ENCODE results near the gene MAP3K5. TPM values are rescaled to one million over a fixed set of nuclear protein-coding genes. Genes with fewer than 3 reads are reported as not detected.
A peak's percentile ranks its signal among the peaks of the same experiment; 100 is the strongest.

MAP3K5 gene
- total and polyA plus RNA-seq, 9 of the 15 experiments (the other 6 are each of a cell fraction or from before 2014, with no cell fraction given) = 2.2 to 13.0 (median 9.9) TPM

DNA sequence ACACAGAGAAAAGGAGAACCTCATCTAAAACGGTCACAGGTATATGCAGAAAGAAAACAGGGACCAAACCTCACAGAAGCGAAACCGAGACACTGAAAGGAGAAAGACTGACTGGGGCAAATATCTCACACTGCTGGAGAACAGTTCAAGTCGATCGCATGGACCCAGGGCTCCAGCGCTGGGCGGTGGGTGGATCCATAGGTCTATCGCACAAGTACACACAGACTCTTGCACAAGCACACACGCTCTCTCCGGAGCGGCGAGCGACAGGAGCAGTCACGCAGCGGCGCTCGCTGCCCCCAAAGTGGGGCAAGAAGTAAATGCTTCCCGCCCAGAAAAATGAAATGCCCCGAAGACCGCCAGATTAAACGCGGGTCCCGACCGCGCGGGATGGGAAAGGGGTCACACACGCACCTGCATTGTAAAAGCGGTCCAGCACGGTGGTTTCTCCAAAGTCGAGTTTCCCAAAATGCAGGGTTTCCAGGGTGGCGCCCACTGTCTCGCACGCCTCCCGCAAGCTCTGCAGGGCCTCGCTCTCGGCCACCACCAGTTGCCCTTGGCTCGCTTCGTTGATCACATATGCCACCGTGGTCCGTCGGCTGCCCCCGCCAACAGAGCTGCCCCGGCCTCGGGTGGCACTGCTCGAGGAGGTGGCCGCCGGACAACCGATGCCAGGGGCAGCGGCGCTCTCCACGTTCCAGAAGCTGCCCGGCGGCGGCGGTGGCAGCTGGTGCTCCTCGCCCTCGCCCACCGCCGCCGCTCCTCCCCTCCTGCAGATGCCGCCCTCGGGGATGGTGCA, 782 bp downstream of the MAP3K5 start (continued):
- TF ChIP-seq, protein P1, sequence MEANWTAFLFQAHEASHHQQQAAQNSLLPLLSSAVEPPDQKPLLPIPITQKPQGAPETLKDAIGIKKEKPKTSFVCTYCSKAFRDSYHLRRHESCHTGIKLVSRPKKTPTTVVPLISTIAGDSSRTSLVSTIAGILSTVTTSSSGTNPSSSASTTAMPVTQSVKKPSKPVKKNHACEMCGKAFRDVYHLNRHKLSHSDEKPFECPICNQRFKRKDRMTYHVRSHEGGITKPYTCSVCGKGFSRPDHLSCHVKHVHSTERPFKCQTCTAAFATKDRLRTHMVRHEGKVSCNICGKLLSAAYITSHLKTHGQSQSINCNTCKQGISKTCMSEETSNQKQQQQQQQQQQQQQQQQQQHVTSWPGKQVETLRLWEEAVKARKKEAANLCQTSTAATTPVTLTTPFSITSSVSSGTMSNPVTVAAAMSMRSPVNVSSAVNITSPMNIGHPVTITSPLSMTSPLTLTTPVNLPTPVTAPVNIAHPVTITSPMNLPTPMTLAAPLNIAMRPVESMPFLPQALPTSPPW (CRISPR knock-in tag; IDR thresholded peaks at IDR 0.05) = no peak
- peak; percentile 82 for TF ChIP-seq POLR2G (IDR thresholded peaks at IDR 0.05; ENCODE audit: low read depth, low read length)
- 0 out of 2 replicates have a peak, but pooled peaks have one; percentile 26 for TF ChIP-seq IRF9 (tag; IDR thresholded peaks at IDR 0.05)
- TF ChIP-seq ILF3 (IDR thresholded peaks at IDR 0.05; ENCODE audit: borderline replicate concordance) = no peak
- TF ChIP-seq ZNF408 (CRISPR knock-in tag; IDR thresholded peaks at IDR 0.05; ENCODE audit: low read depth) = no peak
- no peak for TF ChIP-seq ZNF707 (CRISPR knock-in tag; conservative IDR thresholded peaks at IDR 0.05)
- no peak for TF ChIP-seq STAT5B (CRISPR knock-in tag; IDR thresholded peaks at IDR 0.05)
- no peak for TF ChIP-seq PHB (CRISPR knock-in tag; IDR thresholded peaks at IDR 0.05)
- no peak for TF ChIP-seq ZNF282 (CRISPR knock-in tag; IDR thresholded peaks at IDR 0.05)
- no peak for TF ChIP-seq BRD9 (IDR thresholded peaks at IDR 0.05; ENCODE audit: low read depth, partially characterized antibody)
- TF ChIP-seq CBX5 (IDR thresholded peaks at IDR 0.05; ENCODE audit: borderline replicate concordance, low read depth) = no peak
- no peak for TF ChIP-seq SREBF2 (CRISPR knock-in tag; IDR thresholded peaks at IDR 0.05)
- TF ChIP-seq PYGO2 (tag; IDR thresholded peaks at IDR 0.05) = no peak
- TF ChIP-seq FOSL1 (tag; conservative IDR thresholded peaks at IDR 0.05) = peak; percentile 8; the same call in 1 of the 2 replicates
- peak; percentile 47 for TF ChIP-seq CHD4 (IDR thresholded peaks at IDR 0.05; ENCODE audit: insufficient read depth, insufficient replicate concordance, low read depth, low read length, poor library complexity, severe bottlenecking)
- TF ChIP-seq SAFB2 (IDR thresholded peaks at IDR 0.05; ENCODE audit: borderline replicate concordance, low read depth, low read length, severe bottlenecking) = no peak
- no peak for TF ChIP-seq MCM5 (IDR thresholded peaks at IDR 0.05; ENCODE audit: low read depth)
- no peak for TF ChIP-seq ZKSCAN3 (CRISPR knock-in tag; IDR thresholded peaks at IDR 0.05)
- TF ChIP-seq GABPB1 (CRISPR knock-in tag; IDR thresholded peaks at IDR 0.05) = no peak
- no peak for TF ChIP-seq PREB (CRISPR knock-in tag; IDR thresholded peaks at IDR 0.05)
- TF ChIP-seq, protein P2, sequence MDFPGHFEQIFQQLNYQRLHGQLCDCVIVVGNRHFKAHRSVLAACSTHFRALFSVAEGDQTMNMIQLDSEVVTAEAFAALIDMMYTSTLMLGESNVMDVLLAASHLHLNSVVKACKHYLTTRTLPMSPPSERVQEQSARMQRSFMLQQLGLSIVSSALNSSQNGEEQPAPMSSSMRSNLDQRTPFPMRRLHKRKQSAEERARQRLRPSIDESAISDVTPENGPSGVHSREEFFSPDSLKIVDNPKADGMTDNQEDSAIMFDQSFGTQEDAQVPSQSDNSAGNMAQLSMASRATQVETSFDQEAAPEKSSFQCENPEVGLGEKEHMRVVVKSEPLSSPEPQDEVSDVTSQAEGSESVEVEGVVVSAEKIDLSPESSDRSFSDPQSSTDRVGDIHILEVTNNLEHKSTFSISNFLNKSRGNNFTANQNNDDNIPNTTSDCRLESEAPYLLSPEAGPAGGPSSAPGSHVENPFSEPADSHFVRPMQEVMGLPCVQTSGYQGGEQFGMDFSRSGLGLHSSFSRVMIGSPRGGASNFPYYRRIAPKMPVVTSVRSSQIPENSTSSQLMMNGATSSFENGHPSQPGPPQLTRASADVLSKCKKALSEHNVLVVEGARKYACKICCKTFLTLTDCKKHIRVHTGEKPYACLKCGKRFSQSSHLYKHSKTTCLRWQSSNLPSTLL (IDR thresholded peaks at IDR 0.05) = 0 out of 2 replicates have a peak, but pooled peaks have one; percentile 14
